ENCODE results near the gene ARRDC2. TPM values are rescaled to one million over a fixed set of nuclear protein-coding genes. Genes with fewer than 3 reads are reported as not detected.

ARRDC2 gene
- total and polyA plus RNA-seq, 2 of the 13 experiments (the other 11 are each of a cell fraction or from before 2014, with no cell fraction given) = 2.1 to 3.4 TPM

GRCh38 chr19:18009412-18010066 lies 1.6 kb downstream of the ARRDC2 start (continued):
- TF ChIP-seq USF2 (IDR thresholded peaks at IDR 0.05; ENCODE audit: low read depth, low read length) = no peak
- no peak for TF ChIP-seq USF2 (CRISPR knock-in tag; IDR thresholded peaks at IDR 0.05; ENCODE audit: borderline replicate concordance)
- TF ChIP-seq TFDP2 (CRISPR knock-in tag; IDR thresholded peaks at IDR 0.05) = no peak
- no peak for TF ChIP-seq SYNCRIP (IDR thresholded peaks at IDR 0.05; ENCODE audit: insufficient read depth, low read depth, low read length)
- no peak for TF ChIP-seq E2F1 (CRISPR knock-in tag; IDR thresholded peaks at IDR 0.05)
- TF ChIP-seq ZNF619 (CRISPR knock-in tag; IDR thresholded peaks at IDR 0.05) = no peak
- no peak for TF ChIP-seq REST (IDR thresholded peaks at IDR 0.05; ENCODE audit: borderline replicate concordance in 1 of 2, low read depth in 1 of 2, low read length in 2 of 2)
- TF ChIP-seq ZNF335 (CRISPR knock-in tag; IDR thresholded peaks at IDR 0.05) = no peak
- TF ChIP-seq ZNF318 (CRISPR knock-in tag; IDR thresholded peaks at IDR 0.05) = no peak
